ENCODE data around the gene CHST1.

CHST1 gene

DNA sequence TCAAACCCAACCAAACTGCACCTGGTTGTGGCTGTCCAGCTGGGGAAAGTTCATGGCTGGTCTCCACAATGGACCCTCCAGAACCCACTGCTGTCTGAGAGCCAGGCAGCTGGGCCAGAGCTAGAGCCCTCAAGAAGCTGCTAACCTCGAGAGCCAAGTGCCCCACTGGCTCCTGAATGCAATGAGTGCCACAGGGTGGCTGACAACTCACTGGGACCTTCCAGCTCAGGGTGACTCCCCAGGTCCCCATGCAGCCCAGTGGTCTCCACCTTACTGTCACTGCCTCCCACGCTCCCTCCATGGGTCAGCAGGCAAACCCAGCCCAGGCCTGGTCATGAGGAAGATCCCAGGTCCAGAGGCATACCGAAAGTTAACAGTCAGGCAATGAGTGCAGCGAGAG, 8.0 kb upstream of the CHST1 start:
- DNase-seq: no peak

DNA sequence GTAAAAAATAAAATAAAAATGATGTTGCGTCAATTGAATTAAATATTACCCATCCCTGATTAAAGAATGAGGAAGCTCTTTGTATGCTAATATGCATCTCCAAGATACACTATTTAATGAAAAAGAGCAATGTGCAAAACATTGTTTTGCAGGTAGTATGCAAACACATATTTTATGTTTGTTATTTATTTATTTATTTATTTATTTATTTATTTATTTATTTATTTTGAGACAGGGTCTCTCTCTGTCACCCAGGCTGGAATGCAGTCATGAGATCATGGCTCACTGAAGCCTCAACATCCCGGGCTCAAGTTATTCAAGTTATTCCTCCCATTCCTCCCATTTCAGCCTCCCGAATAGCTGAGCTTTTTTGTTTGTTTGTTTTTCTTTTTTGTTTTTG, 7.2 kb upstream of the CHST1 start:
- DNase-seq: no peak

DNA sequence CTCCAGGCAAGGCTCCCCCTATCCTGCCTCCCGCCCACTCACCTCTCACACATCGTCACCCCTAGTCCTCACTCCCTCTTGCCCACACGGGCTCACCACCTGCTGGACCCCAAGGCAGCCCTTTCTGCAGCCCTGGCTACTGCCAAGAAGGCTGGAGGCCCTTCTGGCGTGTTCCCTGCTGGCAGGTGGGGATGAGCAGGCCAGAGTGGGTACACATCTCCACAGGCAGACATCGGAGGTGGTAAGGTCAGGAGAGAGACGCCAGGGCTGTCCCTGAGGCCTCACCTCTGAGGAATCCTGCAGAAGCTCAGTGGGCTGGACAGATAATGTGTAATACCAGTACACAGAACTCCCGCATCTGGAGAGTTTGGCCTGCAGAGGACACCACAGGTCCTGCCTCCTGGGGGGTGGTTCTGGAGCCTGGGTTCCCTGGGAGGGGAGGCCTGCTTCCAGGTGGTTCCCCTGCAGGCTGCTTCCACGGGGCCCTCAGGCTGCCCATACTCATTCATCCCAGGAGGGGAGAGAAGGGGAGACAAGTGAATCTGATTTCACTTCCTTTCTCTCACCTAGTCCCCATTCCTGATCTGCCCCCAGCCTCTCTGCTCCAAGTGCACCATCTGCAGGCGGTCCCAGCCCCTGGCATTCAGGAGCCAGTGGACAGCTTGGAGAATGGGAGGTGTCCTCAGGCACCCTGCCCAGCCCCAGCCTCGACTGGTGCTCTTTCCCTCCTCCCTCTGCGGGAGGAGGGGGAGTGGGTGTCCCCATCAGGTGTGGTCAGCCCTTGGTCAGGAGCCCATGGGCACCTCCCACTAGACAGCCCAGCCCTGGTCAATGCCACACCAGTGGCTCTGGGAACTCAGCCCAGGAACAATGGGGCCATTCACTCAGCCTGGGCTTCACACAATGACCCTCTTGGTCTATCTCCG, 6.1 kb upstream of the CHST1 start:
- DNase-seq: no peak

DNA sequence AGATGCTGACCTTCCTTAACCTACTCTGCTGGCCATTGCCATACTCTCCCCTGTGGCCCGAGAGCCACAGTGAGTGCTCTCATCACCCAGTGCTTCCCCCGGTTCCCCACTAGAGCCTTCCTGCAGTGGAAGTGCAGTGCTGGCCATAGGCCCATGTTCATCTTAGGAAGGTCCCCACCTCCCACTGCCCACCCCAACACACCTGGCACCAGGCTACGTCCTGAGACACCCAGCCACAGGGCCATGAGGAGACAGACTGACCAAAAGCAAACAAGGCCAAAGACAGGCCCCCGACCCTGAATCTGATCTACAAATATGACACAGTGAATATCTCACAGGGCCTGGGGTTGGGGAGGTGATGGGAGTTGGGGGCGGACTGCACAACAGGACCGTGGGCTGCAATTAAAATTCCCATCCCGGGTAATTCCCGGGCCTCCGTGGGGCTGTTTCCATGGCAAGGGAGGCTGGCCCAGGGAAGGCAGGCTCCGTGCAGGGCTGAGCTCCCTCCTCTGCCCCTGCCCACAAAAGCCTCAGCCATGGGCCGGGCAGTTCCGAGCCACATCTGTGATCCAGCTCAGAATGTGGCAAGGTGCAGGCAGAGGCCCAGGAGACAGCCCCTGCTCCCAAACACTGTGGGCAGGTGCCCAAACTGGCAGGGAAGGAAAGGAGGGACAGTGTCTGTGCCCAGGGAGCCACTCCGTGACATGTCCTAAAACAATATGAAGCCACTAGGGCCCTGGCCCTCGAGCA, 5.1 kb upstream of the CHST1 start:
- no peak for DNase-seq

DNA sequence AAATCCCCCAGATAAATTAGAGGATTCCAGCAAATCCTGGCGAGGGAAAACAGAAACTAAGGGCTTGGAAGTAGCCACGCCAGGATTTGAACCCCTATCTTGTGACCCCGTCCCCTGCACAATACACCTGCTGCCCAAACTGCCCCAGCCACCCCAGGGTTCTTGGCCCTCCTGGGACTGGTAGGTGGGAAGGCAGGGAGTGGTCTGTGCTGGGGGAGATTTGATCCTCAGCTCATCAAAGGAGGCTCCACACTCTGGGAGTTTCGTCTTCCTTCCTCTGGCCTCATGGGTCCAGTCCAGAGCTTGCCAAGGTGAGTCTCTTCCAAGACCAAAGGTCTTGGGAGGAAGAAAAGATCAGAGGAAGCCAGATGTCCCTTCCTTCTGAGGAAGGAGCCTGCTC, 4.5 kb upstream of the CHST1 start:
- no peak for DNase-seq

DNA sequence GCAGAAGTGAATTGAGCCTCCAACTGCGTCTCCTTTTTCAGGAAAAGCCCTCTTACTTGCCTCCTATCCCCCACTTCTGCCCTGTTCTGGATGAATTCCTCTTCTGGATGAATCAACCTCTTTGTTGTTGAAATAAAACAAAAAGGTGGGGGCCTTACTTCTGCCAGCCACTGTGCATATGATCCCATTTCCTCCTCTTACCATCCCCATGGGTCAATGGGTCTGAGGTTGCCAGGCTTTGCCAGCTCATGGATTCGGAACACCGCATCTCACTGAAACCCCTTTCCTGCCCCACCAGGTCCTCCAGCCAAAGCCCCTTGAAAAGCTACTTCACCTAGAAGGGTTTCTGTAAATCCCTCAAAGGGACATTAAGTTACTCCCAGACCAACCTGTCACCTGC, 3.7 kb upstream of the CHST1 start:
- DNase-seq: no peak

DNA sequence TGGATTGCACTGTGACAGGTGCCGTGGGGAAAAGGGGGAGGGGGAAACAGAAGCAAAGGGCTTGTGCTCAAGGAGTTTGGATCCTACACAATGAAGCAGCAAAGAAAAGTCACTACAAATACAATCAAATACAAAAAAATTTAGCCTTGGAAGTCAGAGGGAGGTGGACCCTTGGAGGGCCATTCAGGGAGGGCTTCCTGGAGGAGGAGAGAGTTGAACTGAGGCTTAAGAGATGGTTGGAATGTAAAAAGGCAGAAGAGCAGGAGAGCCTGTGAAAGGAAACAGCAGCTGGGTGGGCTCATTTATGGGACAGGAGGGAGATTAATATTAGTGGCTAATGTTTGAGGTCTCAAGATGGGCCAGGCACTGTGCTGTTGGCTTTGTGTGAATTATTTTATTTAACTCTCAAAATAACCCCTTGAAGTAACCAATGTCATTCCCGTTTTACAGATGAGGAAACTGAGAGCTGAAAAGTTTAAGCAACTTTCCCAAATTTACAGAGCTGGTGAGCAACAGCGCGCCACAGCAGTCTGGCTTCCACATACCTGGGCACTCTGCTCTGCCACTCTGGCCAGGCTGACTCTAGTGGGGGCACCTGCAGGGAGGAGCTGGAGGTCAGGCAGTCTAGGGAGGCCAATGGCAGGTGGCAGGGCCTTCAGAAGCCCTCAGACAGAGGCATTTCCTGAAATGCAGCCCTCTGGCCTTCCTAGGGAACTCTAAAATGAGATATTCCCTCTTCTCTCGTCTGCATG, 2.7 kb upstream of the CHST1 start:
- DNase-seq: no peak

DNA sequence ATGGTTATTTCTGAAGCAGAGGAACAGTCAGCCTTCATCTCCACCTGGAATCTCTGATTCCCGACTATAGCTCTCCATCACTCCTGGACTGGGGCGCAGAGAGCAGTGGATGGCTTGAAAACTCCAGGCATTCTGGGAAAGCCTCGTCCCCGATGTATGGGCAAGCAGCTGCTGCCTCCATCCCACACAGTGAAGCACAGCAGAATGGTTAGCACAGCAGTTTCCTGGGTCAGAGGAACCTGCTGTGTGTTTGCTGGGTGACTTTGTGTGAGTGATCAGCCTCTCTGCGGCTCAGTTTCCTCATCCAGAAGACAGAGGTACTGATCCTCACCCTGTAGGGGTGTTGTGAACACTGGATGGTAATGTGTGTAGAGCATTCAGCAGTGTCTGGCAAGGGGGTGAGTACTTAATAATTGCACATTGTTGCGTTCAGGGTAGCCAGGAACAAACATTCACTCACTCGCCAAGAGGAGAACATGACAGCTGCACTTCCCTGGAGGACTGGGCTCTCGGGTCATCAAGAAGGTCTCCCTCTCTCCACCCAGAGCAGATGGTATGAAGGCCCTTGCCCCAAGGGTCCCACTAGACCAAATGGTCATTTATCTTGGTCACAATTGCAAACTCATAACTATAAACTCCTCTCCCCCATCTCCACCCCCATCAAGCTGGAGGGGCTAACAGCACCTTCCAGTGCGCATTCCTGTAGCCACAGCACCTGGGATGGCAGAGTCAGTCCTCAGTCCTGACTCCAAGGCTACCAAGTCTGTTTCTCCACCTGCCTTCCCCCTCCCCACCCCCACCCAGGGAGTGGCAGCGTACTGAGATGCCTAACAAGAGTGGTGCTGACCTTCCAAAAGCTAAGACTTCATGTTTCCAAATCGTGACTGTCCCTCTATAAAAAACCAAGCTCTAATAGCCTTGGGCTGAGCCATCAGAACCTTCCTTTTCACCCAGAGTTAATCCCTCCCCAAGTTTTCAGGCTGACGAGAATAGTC, 1.5 kb upstream of the CHST1 start:
- no peak for DNase-seq

DNA sequence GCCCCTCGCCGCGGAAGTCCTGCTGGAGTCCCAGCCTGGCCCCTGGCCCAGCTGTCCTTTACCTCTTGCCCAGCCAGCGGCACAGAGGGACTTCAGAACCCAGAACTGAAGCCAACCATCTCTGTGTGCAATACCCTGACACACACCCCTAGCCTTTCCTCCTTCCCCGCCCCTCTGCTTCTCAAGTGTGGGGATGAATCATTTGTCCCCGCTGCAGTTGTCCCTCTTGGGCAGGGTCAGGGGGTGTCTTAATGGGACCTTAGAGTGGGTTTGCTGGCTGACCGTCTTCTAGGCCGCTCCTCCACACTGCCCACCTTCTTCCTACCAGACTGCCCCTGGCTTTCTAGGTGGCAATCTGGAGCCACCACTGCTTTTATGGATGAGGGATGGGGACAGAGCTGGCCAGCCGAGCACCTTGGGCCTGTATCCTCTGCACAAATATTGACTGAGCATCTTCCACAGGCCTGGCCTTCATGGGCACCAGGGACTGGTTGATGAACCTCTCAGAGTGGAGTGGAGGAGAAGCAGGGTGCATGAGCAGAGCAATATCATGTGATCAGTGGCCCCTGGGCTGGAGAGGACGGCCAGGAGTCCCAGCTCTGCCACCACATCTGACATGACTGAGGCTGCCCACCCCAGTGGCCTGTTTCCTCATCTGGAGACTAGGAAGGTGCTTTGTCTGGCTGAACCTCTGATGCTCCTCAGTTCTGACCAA, 668 bp upstream of the CHST1 start:
- no peak for DNase-seq

DNA sequence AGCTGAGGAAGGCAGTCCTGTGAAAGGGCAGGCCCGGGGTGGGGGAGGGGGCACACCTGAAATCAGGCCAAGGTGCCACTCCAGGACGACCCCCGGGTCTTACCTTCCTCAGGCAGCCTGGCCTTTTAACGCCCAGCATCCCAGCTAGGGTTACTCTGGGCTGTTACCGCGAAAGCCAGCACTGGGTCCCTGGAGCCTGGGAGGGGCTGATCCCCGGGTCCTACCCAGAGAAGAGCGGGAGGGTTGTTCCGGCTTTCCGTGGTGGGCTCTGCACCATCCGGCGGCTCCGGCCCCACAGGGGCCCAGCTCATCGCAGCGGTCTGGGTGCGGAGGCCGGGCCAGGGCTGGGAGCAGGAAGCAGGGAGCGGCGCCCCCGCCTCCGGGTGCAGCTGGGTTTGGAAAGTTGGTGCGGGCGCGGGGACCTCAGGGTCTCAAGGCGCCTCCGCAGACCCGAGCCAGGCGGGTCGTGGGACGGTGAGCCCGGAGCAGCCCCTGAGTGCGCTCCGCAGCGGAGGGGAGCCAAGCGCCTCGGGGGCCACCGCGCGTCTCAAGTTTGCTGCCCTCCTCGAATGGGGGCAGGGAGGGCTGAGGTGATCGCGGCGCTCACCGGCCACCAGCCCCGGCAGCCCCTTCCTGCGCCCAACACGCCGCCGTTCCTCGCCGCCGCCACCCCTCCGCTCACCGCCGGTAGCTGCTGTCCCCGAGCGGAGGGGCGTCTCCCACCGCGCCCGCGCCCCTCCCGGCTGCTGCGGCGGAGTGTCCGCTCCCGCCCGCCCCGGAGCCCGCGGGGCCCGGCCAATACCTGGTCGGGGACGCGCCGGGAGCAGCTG, 831 bp downstream of the CHST1 start:
- DNase-seq: no peak

DNA sequence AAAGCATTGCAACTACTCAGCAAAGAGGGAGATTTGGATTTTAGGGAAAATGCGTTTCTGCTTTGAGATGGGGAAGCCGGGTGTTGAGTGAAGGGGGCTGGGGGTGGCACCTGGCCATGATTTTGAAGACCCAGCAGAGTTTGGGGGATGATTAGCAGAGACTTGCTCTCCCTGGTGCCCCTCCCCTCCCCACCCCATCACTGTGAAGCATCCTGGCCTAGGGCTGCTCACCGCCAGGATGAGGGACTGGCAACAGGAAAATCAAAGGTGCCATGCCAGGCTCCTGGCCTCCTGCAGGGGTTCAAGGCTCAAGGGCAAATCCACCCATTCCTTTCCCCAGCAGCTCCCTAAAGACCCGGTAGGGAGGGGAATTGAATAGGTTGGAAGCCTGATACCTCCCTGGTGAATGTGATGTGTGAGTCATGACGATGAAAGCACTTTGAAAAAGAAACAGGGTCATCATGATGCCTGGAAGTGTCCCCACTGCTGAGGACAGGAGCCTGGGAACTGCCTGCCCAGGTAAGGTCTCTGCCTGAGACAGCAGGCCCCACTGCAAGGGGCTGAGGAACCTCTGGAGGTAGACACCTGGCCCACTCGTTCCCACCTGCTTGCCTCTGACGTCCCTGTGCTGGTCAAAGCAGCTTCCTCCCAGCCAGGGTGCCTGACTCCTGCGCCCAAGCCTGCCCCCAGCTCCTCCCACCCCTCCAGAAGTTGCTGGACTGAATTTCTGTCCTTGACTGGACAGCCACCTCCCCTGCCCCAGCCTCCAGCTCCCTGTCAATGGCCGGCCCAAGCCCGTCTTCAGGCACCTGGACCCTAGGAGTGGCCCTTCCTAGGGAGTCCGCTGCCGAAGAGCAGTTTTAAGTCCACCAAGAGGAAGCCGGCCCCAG, 1.7 kb downstream of the CHST1 start:
- no peak for DNase-seq

DNA sequence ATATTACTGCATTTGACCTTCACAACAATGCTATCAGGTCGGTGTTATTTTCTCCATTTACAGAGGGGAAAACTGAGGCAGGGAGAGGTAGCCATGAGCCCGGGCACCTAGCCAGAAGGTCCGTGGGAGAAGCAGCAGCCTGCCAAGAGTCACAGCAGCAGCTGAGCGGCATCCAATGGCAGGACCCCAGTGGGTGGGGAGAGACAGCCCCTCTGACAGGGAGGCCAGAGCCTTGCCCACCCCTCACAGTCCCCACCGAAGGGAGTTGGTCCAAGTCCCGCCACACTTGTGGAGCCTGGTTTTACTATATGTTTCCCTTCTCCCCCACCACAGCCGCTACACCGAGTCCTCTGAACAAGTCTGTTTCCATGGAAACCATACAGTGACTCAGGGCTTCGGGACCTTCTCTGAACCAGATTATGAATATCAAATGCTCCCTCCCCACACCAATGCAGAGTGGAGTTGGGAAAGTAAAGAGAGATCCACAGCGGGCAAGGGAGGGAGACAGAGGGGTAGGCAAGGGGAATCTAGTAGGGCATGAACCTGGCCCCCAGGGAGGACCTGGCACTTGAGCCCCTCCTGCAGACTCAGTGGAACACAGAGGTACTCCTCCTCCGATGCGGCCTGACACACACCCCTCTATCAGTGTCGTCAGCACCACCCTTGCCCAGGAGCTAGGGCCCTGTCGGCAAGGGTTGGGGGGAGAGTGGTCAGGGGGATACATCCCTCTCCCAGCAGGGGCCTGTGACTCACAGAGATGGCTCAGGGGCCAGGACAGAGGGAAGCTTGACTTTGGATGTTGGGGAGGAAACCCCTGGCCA, 2.5 kb downstream of the CHST1 start:
- DNase-seq: no peak

DNA sequence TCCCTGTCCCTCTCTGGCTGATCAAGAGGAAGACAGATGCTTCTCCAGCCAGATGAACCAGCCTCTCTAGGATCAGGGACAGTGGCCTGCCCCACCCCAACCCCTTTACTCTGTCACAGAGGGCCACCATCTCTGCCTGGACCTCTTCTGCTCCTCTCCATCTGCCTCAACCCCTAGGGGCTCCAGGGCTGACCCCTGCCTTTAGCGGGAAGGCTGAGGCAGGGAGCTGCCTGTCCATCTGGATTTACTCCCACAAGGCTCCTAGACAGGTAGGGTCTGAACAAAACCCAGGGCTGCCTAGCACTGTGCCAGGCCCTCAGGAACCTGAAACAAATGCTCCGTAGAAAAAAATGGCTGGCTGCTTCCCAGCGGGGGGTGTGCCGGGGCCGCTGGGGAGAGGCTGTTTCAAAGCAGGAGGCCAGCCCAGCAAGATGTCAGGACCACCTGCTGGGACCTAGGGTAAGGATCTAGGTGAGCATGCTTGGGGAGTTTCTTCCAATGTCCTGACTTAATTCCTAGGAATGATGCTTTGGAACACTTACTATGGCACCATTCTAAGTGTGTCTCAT, 3.2 kb downstream of the CHST1 start:
- DNase-seq: no peak

DNA sequence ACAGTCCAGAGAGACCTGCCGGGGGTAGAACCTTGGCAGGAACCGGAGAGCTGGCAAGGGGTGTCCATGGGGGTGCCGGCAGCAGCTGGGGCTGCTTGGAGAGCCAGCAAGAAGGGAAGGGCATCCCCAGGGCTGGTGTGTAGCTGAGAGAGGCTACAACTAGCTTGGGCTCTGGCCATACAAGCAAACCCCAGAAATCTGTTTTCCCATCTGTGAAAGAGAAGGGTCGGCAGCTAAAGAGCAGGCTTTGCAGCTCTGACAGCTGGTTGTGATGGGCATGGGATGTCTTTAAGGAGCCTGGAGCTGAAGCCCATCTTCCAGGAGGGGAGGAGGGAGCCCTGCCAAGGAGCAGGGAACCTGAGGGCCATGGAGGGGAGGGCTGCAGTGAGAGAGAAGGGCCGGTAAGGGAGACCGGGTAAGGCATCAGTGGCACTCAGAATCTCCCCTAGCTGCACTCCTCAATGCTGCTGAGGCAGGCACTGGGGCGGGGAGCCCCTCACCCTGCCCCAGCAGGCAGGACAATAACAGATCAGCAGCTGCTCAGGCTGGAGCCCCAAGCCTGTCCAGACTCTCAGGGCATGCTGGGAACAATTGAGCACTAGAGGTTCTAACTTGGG, 3.9 kb downstream of the CHST1 start:
- DNase-seq: no peak

DNA sequence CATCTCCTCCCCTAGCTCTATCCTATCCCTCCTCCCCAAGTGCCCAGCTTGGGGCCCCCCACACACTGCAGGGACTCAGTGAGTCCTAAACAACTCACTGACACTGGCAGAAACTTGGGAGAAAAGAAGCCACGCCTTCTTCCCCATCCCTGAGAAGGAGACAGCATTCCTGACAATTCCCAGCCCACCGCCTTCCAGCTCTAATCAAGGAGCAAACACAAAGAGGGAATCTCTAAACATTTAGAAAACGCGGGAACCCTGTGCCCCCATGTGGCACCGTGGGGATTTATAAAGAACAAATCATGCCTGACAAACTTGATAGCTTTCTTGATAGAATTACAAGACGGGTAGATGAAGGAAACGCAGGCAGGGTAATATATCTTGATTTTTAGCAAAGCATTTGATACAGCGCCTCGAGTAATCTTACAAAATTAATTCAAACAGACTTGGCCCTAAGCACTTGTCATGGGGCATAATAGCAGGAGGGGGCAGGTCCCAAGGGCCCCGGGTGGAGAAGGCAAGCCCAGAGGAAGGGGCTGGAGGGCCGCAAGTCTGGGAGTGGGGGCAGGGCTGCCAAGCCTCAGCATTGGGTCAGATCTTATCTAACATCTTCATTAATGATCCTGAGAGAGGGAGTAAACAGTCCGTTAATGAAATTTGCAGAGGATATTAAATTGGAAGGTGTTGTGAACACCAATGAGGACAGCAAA, 4.5 kb downstream of the CHST1 start:
- no peak for DNase-seq

DNA sequence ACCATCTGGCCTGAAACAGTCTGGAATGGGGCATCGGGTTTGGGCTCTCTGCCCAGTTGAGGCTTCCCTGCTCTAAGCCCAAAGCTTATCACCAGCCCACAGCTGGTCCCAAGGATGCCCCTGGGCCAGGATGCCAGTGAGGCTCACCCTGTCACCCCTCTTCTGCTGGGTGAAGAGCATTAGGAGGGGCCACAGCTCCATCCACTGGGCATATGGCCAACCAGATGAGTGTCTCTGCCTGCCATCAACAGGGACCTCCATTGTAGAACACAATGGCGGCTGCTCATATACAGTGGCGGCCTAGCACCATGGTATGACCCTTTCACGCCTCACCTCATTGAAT, 5.6 kb downstream of the CHST1 start:
- no peak for DNase-seq
